Parathyroid adenoma (tissue), 2 donors: ENCODE data around the gene VWC2L.

Source experiments
- H2AFZ ChIP-seq: fragments of 300-600 bp; sonication (generic); one replicate; pipeline ENCODE4 v1.7.0; 2017; ENCODE audit warnings: antibody characterized with exemption, mild to moderate bottlenecking
- H3K27ac ChIP-seq: fragments of 300-600 bp; sonication (generic); one replicate; pipeline ENCODE4 v1.7.0; 2017
- H3K27me3 ChIP-seq: fragments of 300-600 bp; sonication (generic); one replicate; pipeline ENCODE4 v1.7.0; 2017; ENCODE audit warnings: low read length; ENCODE audit not compliant: control insufficient read depth, insufficient read depth
- H3K36me3 ChIP-seq: fragments of 300-600 bp; sonication (generic); one replicate; pipeline ENCODE4 v1.7.0; 2017; ENCODE audit warnings: low read length; ENCODE audit not compliant: control insufficient read depth, insufficient read depth
- H3K4me1 ChIP-seq: fragments of 300-600 bp; sonication (generic); one replicate; pipeline ENCODE4 v1.7.0; 2017; ENCODE audit warnings: control low read depth
- H3K4me2 ChIP-seq: fragments of 300-600 bp; sonication (generic); one replicate; pipeline ENCODE4 v1.7.0; 2017; ENCODE audit warnings: low read length
- H3K4me3 ChIP-seq: fragments of 300-600 bp; sonication (generic); one replicate; pipeline ENCODE4 v1.7.0; 2017; ENCODE audit warnings: low read depth, low read length
- H3K79me2 ChIP-seq: fragments of 300-600 bp; sonication (generic); one replicate; pipeline ENCODE4 v1.7.0; 2017; ENCODE audit warnings: control low read depth
- H3K9ac ChIP-seq: fragments of 300-600 bp; sonication (generic); one replicate; pipeline ENCODE4 v1.7.0; 2017; ENCODE audit warnings: mild to moderate bottlenecking
- H3K9me3 ChIP-seq: fragments of 300-600 bp; sonication (generic); one replicate; pipeline ENCODE4 v1.7.0; 2017; ENCODE audit warnings: low read length; ENCODE audit not compliant: control insufficient read depth
- TF ChIP-seq, protein P1 (sequence below): fragments of 300-600 bp; sonication (generic); IDR thresholded peaks from one replicate; pipeline ENCODE4 v1.7.0; 2017; ENCODE audit warnings: antibody characterized with exemption, mild to moderate bottlenecking
- donor health status: primary hyperparathyroidism.

The VWC2L gene

GRCh38 chr2:214592011-214592410 is 181.2 kb downstream of the VWC2L start:
- Histone ChIP-seq H3K9ac (no peak overlapping the region), H3K36me3 (no peaks in the 10 kb centered on the region), H3K27me3 (no peaks in the 10 kb centered on the region), H3K27ac (no peak overlapping the region), H3K4me2 (no peak overlapping the region), H3K79me2 (no peaks in the 10 kb centered on the region), H3K4me1 (no peaks in the 10 kb centered on the region), H3K9me3 (no peaks in the 10 kb centered on the region), H3K4me3 (no peak overlapping the region), H2AFZ (no peak overlapping the region)
- TF ChIP-seq, protein P1, sequence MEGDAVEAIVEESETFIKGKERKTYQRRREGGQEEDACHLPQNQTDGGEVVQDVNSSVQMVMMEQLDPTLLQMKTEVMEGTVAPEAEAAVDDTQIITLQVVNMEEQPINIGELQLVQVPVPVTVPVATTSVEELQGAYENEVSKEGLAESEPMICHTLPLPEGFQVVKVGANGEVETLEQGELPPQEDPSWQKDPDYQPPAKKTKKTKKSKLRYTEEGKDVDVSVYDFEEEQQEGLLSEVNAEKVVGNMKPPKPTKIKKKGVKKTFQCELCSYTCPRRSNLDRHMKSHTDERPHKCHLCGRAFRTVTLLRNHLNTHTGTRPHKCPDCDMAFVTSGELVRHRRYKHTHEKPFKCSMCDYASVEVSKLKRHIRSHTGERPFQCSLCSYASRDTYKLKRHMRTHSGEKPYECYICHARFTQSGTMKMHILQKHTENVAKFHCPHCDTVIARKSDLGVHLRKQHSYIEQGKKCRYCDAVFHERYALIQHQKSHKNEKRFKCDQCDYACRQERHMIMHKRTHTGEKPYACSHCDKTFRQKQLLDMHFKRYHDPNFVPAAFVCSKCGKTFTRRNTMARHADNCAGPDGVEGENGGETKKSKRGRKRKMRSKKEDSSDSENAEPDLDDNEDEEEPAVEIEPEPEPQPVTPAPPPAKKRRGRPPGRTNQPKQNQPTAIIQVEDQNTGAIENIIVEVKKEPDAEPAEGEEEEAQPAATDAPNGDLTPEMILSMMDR: no peak

GRCh38 chr2:214593727-214594126 is 182.9 kb downstream of the VWC2L start:
- Histone ChIP-seq H3K27ac (no peak overlapping the region), H2AFZ (no peak overlapping the region), H3K36me3 (no peaks in the 10 kb centered on the region), H3K4me3 (no peak overlapping the region), H3K27me3 (no peaks in the 10 kb centered on the region), H3K79me2 (no peaks in the 10 kb centered on the region), H3K9me3 (no peaks in the 10 kb centered on the region), H3K4me2 (no peak overlapping the region), H3K9ac (no peak overlapping the region), H3K4me1 (no peaks in the 10 kb centered on the region)
- TF ChIP-seq, protein P1: no peak

GRCh38 chr2:214601852-214602633 is 191.2 kb downstream of the VWC2L start:
- no peaks in the 10 kb centered on the region for H3K4me1 ChIP-seq
- H3K4me3 ChIP-seq: no peak overlapping the region
- TF ChIP-seq, protein P1: no peak
- H2AFZ ChIP-seq: no peak overlapping the region
- H3K4me2 ChIP-seq: no peak overlapping the region
- no peaks in the 10 kb centered on the region for H3K79me2 ChIP-seq
- H3K27ac ChIP-seq: no peak overlapping the region
- no peaks in the 10 kb centered on the region for H3K27me3 ChIP-seq
- no peaks in the 10 kb centered on the region for H3K9me3 ChIP-seq
- no peak overlapping the region for H3K9ac ChIP-seq
- H3K36me3 ChIP-seq: no peaks in the 10 kb centered on the region

DNA sequence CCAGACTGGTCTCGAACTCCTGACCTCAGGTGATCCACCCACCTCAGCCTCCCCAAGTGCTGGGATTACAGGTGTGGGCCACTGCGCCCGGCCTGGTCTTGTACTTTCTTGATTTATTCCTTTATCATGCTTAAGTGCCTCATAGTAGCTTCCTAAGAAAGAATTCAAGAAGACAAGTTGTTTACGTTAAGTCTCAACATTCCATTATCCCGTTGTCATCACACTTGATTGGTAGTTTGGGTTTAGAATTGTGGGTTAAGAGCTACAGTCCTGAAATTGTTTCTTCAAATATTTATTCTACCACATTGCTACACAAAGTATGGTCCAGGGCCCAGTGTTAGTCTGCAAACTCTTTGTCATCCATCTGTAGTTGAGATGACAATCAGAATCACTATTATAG is 194.0 kb downstream of the VWC2L start:
- TF ChIP-seq, protein P1: no peak
- H3K4me1 ChIP-seq: no peaks in the 10 kb centered on the region

DNA sequence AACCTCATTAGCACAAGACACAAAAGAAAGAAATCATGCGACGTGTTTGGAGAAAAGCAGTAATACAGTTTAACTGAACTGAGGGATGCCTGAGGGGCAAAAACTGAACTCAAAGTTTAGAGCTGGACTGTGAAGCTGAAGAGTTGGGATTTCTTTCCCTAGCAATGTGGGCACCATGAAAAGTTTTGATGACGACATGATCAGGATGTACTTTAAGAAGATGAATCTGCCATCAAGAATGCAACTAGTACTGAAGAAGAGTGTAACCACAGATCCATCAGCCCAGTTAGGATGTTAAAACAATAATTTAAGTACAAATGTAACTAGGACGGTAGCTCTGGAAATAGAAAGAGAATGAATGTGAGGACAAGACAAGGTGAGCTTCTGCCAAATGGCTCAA is 196.2 kb downstream of the VWC2L start:
- H3K9me3 ChIP-seq: no peaks in the 10 kb centered on the region
- H3K4me2 ChIP-seq: no peak overlapping the region
- H3K36me3 ChIP-seq: no peaks in the 10 kb centered on the region
- H3K27me3 ChIP-seq: no peaks in the 10 kb centered on the region
- TF ChIP-seq, protein P1: no peak
- H2AFZ ChIP-seq: no peak overlapping the region
- H3K79me2 ChIP-seq: no peaks in the 10 kb centered on the region
- H3K9ac ChIP-seq: no peak overlapping the region
- H3K27ac ChIP-seq: no peak overlapping the region
- no peak overlapping the region for H3K4me3 ChIP-seq
- no peaks in the 10 kb centered on the region for H3K4me1 ChIP-seq

More for the DNA sequence above, 194.0 kb downstream of the VWC2L start:
- Histone ChIP-seq H3K79me2 (no peaks in the 10 kb centered on the region), H3K4me2 (no peak overlapping the region), H3K4me3 (no peak overlapping the region), H3K9me3 (no peaks in the 10 kb centered on the region), H3K9ac (no peak overlapping the region), H3K36me3 (no peaks in the 10 kb centered on the region), H3K27me3 (no peaks in the 10 kb centered on the region), H2AFZ (no peak overlapping the region), H3K27ac (no peak overlapping the region)
